GM12873 (cell line): ENCODE results near the gene VWA2.

Experiments used
- TF ChIP-seq, protein P1 (sequence below): IDR thresholded peaks from 2 replicates; pipeline ENCODE4 v1.5.1; 2012; ENCODE audit warnings: low read depth, mild to moderate bottlenecking, moderate library complexity, low read length, control low read depth; ENCODE audit not compliant: insufficient read depth; ENCODE audit errors: missing control alignments

Gene VWA2

DNA sequence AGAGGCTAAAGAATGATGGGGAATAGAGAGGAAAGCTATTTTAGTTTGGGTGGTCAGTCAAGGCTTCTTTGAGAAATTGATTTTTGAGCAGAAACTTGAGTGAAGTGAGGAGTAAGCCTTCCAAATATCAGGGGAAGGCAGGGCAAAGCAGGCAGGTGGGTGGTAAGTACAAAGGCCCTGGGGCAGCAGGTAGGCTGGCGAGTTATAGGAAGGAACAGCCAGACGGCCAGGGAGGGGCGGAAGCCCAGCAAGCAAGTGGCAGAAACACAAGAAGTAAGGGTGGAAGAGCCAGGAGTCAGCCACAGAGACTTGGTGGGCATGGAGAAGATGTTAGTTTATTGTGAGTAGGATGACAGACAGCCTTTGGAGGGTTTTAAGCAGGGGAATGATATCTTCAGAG, 34.9 kb downstream of the VWA2 start:
- TF ChIP-seq, protein P1, sequence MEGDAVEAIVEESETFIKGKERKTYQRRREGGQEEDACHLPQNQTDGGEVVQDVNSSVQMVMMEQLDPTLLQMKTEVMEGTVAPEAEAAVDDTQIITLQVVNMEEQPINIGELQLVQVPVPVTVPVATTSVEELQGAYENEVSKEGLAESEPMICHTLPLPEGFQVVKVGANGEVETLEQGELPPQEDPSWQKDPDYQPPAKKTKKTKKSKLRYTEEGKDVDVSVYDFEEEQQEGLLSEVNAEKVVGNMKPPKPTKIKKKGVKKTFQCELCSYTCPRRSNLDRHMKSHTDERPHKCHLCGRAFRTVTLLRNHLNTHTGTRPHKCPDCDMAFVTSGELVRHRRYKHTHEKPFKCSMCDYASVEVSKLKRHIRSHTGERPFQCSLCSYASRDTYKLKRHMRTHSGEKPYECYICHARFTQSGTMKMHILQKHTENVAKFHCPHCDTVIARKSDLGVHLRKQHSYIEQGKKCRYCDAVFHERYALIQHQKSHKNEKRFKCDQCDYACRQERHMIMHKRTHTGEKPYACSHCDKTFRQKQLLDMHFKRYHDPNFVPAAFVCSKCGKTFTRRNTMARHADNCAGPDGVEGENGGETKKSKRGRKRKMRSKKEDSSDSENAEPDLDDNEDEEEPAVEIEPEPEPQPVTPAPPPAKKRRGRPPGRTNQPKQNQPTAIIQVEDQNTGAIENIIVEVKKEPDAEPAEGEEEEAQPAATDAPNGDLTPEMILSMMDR = no peak

DNA sequence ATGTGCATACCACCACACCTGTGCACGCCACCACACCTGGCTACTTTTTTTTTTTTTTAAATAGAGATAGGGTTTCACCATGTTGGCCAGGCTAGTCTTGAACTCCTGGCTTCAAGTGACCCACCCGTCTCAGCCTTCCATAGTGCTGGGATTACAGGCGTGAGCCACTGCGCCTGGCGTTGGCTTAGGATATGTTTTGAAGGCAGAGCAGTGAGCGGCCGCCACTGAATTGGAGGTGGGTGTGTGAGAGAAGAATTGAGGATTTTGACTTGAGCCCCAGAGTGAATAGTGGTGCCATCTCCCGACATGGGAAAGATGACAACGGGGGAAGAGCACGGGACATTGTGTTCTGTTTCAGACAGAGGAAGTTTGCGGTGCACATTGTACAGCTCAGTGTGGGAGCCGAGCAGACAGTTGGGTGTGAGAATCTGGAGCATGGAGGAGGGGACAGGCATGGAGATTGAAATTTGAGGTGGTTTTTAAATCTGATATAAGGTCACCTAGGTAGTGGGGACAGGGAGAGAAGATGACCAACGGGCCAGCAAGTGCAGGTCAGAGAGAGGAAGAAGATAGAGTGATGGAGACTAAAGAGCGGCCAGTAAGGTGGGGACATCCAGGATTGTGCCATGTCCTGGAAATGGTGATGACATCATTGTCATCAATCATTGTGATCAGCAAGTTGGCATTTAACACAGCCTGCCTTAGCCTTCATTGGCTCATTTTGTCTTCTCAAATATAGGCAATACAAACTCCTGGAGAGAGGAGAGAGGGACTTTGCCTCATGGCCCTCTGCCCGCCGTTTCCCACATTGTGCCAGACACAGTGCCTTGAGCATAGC, 35.8 kb downstream of the VWA2 start:
- TF ChIP-seq, protein P1 = no peak

DNA sequence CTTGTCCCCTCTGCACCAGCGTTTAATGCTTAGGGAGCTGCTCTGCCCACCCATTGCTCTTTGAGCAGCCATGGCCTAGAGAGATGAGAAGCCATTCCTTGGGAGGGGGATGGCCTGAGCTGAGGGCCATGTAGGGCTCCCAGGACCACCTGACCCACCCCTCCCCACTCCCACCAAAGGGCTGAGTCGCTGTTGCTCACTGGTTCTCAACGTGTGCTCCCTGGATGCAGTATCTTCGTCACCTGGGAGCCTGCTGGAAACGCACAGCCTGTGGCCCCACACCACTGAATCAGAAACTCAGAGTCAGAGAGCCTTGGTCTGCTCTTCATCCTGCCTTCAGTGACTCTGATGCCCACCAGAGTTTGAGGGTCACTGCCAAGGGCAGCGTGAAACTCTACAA, 37.0 kb downstream of the VWA2 start:
- TF ChIP-seq, protein P1 = no peak

DNA sequence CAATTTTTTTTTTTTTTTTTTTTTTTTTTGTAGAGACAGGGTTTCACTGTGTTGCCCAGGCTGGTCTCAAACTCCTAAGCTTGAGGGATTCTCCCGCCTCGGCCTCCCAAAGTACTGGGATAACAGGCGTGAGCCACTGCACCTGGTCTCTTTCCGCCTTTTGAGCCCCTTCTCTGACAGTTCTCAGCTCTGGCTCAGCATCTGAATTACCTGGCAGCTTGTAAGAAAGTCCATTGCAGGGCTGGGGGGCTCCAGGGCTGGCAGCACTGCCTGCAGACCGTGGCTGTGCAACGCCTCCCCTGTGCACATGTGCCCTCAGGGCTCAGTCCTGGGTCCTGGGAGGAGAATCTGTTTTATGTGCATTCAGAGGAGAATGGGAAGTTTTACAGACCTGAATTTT, 37.6 kb downstream of the VWA2 start:
- TF ChIP-seq, protein P1 = no peak

DNA sequence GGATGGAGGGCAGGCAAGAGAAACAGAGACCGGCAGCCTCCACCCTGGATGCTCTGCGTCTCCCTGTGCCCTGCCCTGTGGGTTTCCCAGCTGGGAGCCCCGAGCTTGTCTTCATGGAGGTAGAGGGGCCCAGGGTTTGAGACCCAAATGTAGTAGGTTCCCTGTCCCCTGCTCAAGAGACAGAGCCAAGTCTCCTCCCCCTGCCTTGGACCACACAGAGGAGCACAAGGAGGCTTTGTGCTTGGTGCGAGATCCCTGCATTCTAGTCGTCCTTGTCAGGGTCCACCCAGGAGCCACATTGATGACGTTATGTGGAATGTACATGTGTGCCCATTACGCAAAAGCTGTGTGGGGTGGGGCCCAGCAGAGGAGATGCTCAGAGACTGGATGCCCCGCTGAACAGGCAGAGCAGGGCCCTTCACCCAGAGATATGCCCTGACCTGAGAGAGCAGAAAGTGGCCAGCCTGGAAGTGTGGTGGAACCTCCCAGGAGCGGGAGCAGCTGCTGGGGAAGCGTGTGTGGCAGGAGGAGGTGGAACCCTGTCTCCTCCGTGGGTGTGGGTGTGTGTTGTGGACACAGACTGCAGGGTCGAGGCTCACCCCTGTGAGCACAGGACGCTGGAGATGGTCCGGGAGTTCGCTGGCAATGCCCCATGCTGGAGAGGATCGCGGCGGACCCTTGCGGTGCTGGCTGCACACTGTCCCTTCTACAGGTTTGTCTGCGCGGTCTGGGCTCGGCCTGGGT, 39.3 kb downstream of the VWA2 start:
- TF ChIP-seq, protein P1 = no peak

DNA sequence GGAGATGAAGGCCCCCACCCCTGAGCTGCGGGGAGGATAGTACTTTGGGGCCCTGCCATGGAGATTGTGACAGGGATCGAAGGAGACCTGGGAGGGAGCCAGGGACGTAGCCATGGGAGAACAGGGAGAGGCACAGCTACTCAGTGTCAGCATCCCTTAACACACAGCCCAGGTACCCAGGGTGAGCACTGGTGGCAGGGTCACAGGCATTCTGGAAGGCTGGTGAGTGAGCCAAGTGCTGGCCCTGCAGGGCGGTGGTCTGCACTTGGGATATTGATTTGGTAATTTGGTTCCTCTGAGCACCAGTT, 39.8 kb downstream of the VWA2 start:
- TF ChIP-seq, protein P1 = no peak

DNA sequence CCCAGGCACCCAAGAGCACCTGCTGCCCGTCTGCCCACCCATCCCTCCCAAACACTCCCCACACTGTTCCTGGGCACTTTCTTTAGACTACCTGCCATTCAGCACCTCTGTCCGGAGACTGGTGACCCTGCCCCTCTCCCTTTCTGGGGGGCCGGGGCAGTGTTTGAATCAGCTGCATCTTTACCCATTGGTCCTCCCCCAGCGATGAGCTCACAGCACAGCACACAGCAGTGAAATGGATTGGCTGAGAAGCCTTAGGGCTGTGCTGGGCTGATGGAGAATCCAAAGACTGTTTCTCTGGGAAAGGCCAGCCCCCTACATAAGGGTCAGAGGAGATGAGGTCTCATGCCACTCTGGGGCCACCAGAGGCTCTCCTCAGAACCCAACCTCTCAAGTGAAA, 40.2 kb downstream of the VWA2 start:
- TF ChIP-seq, protein P1 = no peak
